22Rv1 (cell line): ENCODE results near the gene STS.

Source experiments
- ZFX ChIP-seq: fragments of 450-650 bp; IDR thresholded peaks from 2 replicates; pipeline ENCODE4 v1.6.1; 2017; ENCODE audit warnings: antibody characterized with exemption, borderline replicate concordance
- TF ChIP-seq, protein P1 (sequence below): fragments of 450-650 bp; IDR thresholded peaks from 2 replicates; pipeline ENCODE4 v1.5.1; 2017; ENCODE audit warnings: mild to moderate bottlenecking

DNA sequence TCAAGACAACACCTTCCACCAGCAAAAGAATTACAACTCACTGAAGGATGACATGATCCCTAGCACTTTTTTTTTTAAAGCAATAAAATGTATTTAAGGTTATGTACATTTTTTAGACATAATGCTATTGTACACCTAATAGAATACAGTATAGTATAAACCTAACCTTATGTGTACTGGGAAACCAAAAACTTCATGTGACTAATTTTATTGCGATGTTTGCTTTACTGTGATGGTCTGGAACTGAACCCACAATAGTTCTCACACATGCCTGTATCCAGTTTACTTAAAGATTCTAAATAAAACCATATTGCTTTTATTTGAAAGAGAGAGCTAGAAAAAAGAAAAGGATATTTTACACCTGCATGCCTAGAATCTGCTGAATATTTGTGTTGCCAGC lies 4.4 kb upstream of the STS start:
- TF ChIP-seq, protein P1, sequence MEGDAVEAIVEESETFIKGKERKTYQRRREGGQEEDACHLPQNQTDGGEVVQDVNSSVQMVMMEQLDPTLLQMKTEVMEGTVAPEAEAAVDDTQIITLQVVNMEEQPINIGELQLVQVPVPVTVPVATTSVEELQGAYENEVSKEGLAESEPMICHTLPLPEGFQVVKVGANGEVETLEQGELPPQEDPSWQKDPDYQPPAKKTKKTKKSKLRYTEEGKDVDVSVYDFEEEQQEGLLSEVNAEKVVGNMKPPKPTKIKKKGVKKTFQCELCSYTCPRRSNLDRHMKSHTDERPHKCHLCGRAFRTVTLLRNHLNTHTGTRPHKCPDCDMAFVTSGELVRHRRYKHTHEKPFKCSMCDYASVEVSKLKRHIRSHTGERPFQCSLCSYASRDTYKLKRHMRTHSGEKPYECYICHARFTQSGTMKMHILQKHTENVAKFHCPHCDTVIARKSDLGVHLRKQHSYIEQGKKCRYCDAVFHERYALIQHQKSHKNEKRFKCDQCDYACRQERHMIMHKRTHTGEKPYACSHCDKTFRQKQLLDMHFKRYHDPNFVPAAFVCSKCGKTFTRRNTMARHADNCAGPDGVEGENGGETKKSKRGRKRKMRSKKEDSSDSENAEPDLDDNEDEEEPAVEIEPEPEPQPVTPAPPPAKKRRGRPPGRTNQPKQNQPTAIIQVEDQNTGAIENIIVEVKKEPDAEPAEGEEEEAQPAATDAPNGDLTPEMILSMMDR, result no peak
- no peak for TF ChIP-seq ZFX
